HEK293 (cell line): ENCODE data around the gene TTLL1.
"Not testable (repeated sequence)": the region's sequence is repeated elsewhere in the genome, so short reads cannot be mapped to it uniquely, and the experiment has no call there.

ENCODE experiments used
- CTCF ChIP-seq: fragments of 450-650 bp; formaldehyde crosslinking; IDR thresholded peaks from 2 replicates; pipeline ENCODE4 v1.5.1; 2016; ENCODE audit warnings: missing biosample characterization, missing genetic modification characterization
- ELK4 ChIP-seq: IDR thresholded peaks from 2 replicates; pipeline ENCODE4 v1.6.1; 2011; ENCODE audit warnings: mild to moderate bottlenecking, low read depth, low read length, borderline replicate concordance
- PATZ1 ChIP-seq: fragments of 450-650 bp; formaldehyde crosslinking; IDR thresholded peaks from 2 replicates; pipeline ENCODE4 v1.5.1; 2016; ENCODE audit warnings: missing biosample characterization, missing genetic modification characterization
- SETDB1 ChIP-seq: IDR thresholded peaks from one replicate; pipeline ENCODE4 v1.6.1; 2017; ENCODE audit warnings: mild to moderate bottlenecking, low read length, moderate library complexity, mixed read lengths; ENCODE audit not compliant: insufficient read length
- ZBTB1 ChIP-seq: fragments of 450-650 bp; formaldehyde crosslinking; IDR thresholded peaks from 2 replicates; pipeline ENCODE4 v1.5.1; 2016; ENCODE audit warnings: missing biosample characterization, missing genetic modification characterization
- ZBTB26 ChIP-seq: fragments of 450-650 bp; formaldehyde crosslinking; optimal IDR thresholded peaks from 2 replicates; pipeline ENCODE3; 2016; ENCODE audit warnings: missing biosample characterization, mild to moderate bottlenecking, missing genetic modification characterization
- ZBTB7A ChIP-seq: fragments of 450-650 bp; formaldehyde crosslinking; IDR thresholded peaks from 2 replicates; pipeline ENCODE4 v1.5.1; 2016; ENCODE audit warnings: low read depth, missing biosample characterization, missing genetic modification characterization
- ZFHX2 ChIP-seq: fragments of 450-650 bp; formaldehyde crosslinking; conservative IDR thresholded peaks from 2 replicates; pipeline ENCODE4 v1.5.1; 2016; ENCODE audit warnings: missing biosample characterization, missing genetic modification characterization
- ZNF121 ChIP-seq: fragments of 450-650 bp; formaldehyde crosslinking; IDR thresholded peaks from 2 replicates; pipeline ENCODE4 v1.5.1; 2016; ENCODE audit warnings: missing biosample characterization, missing genetic modification characterization
- ZNF132 ChIP-seq: fragments of 450-650 bp; formaldehyde crosslinking; IDR thresholded peaks from 2 replicates; pipeline ENCODE4 v1.5.1; 2017; ENCODE audit warnings: missing biosample characterization, missing genetic modification characterization, borderline replicate concordance
- ZNF280D ChIP-seq: fragments of 450-650 bp; formaldehyde crosslinking; IDR thresholded peaks from 2 replicates; pipeline ENCODE4 v1.5.1; 2016; ENCODE audit warnings: missing biosample characterization, missing genetic modification characterization
- ZNF324 ChIP-seq: fragments of 450-650 bp; formaldehyde crosslinking; IDR thresholded peaks from 2 replicates; pipeline ENCODE4 v1.5.1; 2016; ENCODE audit warnings: missing biosample characterization, missing genetic modification characterization
- ZNF394 ChIP-seq: fragments of 450-650 bp; formaldehyde crosslinking; IDR thresholded peaks from 2 replicates; pipeline ENCODE4 v1.5.1; 2016; ENCODE audit warnings: missing biosample characterization, missing genetic modification characterization, mild to moderate bottlenecking, moderate library complexity, borderline replicate concordance

DNA sequence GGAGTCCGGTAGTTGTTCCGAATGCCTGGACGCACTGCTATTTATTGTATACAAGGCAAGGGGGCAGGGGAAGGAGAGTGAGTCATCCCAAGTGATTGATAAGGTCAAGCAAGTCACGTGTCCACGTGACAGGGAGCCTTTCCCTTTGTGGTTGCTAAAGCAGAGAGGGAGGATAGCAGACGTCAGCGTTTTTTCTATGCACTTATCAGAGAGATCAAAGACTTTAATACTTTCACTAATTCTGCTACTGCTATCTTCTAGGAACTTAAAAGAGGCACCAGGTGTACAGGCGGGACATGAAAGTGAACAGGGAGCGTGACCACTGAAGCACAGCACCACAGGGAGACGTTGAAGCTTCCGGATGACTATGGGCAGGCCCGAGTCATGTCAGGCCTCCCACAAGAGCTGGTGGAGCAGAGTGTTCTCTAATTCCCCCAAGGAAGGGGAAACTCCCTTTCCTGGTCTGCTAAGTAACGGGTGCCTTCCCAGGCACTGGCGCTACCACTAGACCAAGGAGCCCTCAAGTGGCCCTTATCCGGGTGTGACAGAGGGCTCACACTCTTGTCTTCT lies 14.9 kb upstream of the TTLL1 start:
- not testable (repeated sequence) for TF ChIP-seq ELK4; CTCF (tag by site-specific recombination); ZBTB26; SETDB1; ZFHX2 (tag by site-specific recombination); ZNF280D (tag by site-specific recombination); ZBTB7A (tag by site-specific recombination); ZNF324; ZNF132; ZBTB1 (tag by site-specific recombination); ZNF121 (tag by site-specific recombination)
- TF ChIP-seq PATZ1 (tag by site-specific recombination) (0 out of 2 replicates have a peak, but pooled peaks have one; percentile 43), ZNF394 (tag by site-specific recombination) (0 out of 2 replicates have a peak, but pooled peaks have one; percentile 20)
